ENCODE results near the gene VAV3.

The VAV3 gene

DNA sequence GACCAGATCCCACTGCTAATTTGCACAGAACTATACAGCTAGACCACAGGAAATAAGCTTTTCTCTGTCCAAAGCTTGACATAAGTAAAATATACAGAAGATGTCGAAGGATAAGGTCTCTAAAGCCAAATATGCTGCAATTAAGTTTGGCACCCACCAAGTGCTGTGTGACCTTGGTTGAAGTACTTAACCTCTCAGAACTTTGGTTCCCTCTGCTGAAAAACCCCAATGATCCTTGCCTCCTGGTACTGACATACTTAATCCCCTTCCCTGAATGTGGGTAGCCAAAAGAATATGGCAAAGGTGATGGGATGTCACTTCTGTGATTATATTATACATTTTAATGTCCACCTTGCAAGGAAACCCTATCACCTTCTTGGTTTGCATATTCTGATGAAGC is 290.5 kb downstream of the VAV3 start:
- ChIA-PET CTCF (interaction anchor here (1.0 to 1.6 kb wide), 2 partner anchors 11 to 49 kb away, joined by 3 read pairs; no protein-coding TSS in a partner anchor), POLR2A (no interaction called here)
- DNase-seq (ENCODE audit: extremely low spot score): no peak
- TF ChIP-seq, protein P1, sequence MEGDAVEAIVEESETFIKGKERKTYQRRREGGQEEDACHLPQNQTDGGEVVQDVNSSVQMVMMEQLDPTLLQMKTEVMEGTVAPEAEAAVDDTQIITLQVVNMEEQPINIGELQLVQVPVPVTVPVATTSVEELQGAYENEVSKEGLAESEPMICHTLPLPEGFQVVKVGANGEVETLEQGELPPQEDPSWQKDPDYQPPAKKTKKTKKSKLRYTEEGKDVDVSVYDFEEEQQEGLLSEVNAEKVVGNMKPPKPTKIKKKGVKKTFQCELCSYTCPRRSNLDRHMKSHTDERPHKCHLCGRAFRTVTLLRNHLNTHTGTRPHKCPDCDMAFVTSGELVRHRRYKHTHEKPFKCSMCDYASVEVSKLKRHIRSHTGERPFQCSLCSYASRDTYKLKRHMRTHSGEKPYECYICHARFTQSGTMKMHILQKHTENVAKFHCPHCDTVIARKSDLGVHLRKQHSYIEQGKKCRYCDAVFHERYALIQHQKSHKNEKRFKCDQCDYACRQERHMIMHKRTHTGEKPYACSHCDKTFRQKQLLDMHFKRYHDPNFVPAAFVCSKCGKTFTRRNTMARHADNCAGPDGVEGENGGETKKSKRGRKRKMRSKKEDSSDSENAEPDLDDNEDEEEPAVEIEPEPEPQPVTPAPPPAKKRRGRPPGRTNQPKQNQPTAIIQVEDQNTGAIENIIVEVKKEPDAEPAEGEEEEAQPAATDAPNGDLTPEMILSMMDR (IDR thresholded peaks at IDR 0.05; ENCODE audit: control extremely low read depth, extremely low read depth, low read depth, missing control alignments): no peak

DNA sequence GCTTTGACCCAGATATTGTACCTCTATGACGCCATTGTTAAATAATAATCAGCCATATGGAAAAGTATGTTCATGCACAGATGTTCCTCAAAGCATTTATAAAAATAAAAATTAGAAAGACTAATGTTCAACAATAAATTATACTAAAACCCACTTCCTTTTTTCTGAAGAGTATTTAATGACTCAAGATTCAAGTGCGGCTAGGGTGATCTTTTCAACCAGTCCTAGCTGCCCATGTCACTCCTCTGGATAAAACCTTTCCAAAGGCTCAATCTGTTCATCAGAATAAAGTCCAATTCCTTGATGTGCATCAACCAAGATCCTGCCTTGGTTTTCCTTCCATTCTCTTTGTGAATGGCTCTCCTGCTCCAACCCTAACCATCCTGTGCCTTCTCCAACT is 292.0 kb downstream of the VAV3 start:
- DNase-seq (ENCODE audit: extremely low spot score): no peak
- ChIA-PET POLR2A (no interaction called here), CTCF (no interaction called here)
- TF ChIP-seq, protein P1 (IDR thresholded peaks at IDR 0.05; ENCODE audit: control extremely low read depth, extremely low read depth, low read depth, missing control alignments): no peak

DNA sequence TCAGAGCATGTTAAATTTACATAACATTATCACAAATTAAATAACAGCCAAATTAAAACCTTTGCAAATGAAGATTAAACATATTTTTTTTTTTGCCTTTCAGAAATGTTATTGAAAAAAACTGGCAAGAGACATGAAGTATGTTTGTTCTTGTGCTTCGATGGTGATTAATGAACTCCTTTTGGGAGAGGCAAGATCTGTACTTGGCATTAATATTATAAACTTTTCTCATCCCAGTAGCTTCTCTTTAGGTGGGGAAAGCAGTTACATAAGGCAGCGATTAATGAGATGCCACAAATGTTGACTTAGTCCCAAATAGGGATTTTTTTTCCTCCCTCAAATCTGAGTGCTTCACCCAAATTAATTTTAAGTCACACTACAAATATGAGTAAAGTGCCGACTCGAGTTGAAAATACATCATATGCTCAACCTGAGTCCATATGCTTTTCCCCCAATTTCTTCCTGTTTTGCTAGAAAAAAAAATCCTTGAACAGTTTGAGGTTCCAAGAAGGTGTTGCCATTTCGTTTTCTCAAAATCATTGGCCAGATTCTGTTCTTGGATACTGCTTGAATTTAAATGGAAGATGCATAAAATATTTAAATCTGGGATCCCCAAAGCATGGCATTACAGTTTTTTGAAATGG is 294.5 kb downstream of the VAV3 start:
- TF ChIP-seq, protein P1 (IDR thresholded peaks at IDR 0.05; ENCODE audit: control extremely low read depth, extremely low read depth, low read depth, missing control alignments): no peak
- ChIA-PET POLR2A (no interaction called here), CTCF (no interaction called here)
- no peak for DNase-seq (ENCODE audit: extremely low spot score)

DNA sequence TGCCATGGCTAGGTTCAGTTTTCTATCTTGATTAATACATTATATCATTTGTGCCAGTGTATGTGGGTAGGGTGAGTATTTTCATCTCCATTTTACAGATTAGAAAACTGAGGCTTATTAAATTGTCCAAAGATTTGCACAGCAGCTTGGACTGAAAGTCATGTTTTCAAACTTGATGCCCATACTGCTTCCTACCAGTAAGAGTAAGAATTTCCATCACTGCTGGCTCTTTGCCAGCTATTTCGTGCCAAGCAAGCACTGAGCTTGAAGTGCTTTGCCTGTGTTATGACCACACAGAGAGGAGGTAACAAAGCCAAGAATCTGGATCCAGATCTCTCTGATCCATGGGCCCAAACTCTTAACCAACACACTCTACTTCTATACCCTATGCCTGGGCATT is 295.0 kb downstream of the VAV3 start:
- ChIA-PET CTCF (no interaction called here), POLR2A (no interaction called here)
- TF ChIP-seq, protein P1 (IDR thresholded peaks at IDR 0.05; ENCODE audit: control extremely low read depth, extremely low read depth, low read depth, missing control alignments): no peak
- no peak for DNase-seq (ENCODE audit: extremely low spot score)

DNA sequence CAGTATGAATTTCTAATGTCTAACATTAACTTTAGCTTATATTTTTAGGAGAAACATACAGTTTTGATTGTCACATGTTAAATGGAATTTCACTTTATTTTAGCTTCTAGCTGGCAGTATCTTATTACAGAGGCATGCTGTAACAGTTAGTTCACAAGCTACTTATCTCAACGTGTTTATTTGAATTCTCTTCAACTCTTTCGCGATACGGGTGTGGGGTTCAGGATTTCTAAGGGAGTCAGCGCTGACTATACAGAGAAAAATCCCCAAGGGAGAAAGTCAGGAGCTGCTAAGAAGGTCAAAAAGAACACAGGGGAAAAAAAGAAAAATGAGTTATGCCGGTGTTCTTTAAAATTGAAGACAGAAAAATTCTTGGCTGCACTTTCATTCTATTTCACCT is 296.2 kb downstream of the VAV3 start:
- DNase-seq (ENCODE audit: extremely low spot score): no peak
- ChIA-PET CTCF (interaction anchor here (1.1 to 2.4 kb wide), 2 partner anchors 11 to 30 kb away, joined by 3 to 8 read pairs; no protein-coding TSS in a partner anchor), POLR2A (no interaction called here)
- TF ChIP-seq, protein P1 (IDR thresholded peaks at IDR 0.05; ENCODE audit: control extremely low read depth, extremely low read depth, low read depth, missing control alignments): no peak

DNA sequence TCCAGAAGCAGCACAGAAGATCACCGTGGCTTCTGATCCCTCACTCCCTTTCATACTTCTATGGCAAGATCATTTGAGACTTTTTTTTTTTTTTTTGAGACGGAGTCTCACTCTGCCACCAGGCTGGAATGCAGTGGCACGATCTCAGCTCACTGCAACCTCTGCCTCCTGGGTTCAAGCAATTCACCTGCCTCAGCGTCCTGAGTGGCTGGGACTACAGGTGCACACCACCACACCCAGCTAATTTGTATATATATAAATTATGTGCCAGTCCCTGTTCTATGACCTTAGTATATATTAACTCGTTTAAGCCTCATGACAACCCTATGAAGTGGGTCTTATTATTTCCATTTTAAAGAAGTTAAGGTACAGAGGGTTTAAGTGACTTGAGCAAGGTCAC is 298.5 kb downstream of the VAV3 start:
- TF ChIP-seq, protein P1 (IDR thresholded peaks at IDR 0.05; ENCODE audit: control extremely low read depth, extremely low read depth, low read depth, missing control alignments): no peak
- CTCF ChIA-PET: interaction anchor here (1.3 kb wide), 1 partner anchor 26 kb away, joined by 3 read pairs; no protein-coding TSS in a partner anchor
- POLR2A ChIA-PET: no interaction called here
- DNase-seq (ENCODE audit: extremely low spot score): no peak

Measured in GM10248 (cell line).